Calu3 (cell line): ENCODE measurements around the gene CRY2. TPM values are rescaled to one million over a fixed set of nuclear protein-coding genes. Genes with fewer than 3 reads are reported as not detected.
"Not testable (repeated sequence)": the region's sequence is repeated elsewhere in the genome, so short reads cannot be mapped to it uniquely, and the experiment has no call there.

Experiments
- BruUV-seq: library from RNA; stranded (reverse); fragments of 400-500 nt; replicated peaks from 2 replicates; lab custom pipeline; 2021; lab: Mats Ljungman, UMichigan
- CTCF ChIA-PET: fragments of 300-600 bp; sonication (Branson Sonifier 250); formaldehyde crosslinking; loops from one replicate; lab custom pipeline; 2022; ENCODE audit warnings: antibody characterized with exemption; lab: Charles Lee
- DNase-seq: peaks from one replicate; pipeline ENCODE4 v3.0.0; 2022
- H3K27ac Mint-ChIP-seq: one replicate; pipeline ENCODE4 v1.8.0; 2022; ENCODE audit warnings: mixed read lengths; ENCODE audit not compliant: unreplicated experiment
- H3K27me3 Mint-ChIP-seq: one replicate; pipeline ENCODE4 v1.8.0; 2022; ENCODE audit warnings: mixed read lengths; ENCODE audit not compliant: unreplicated experiment
- H3K36me3 Mint-ChIP-seq: one replicate; pipeline ENCODE4 v1.8.0; 2022; ENCODE audit warnings: mild to moderate bottlenecking, moderate library complexity, mixed read lengths; ENCODE audit not compliant: insufficient read depth, unreplicated experiment
- H3K4me1 Mint-ChIP-seq: one replicate; pipeline ENCODE4 v1.8.0; 2022; ENCODE audit warnings: mild to moderate bottlenecking, low read depth, mixed read lengths; ENCODE audit not compliant: unreplicated experiment
- H3K4me3 Mint-ChIP-seq: one replicate; pipeline ENCODE4 v1.8.0; 2022; ENCODE audit warnings: mild to moderate bottlenecking, low read depth, moderate library complexity, mixed read lengths; ENCODE audit not compliant: unreplicated experiment
- H3K9me3 Mint-ChIP-seq: one replicate; pipeline ENCODE4 v1.8.0; 2022; ENCODE audit warnings: low read depth, mixed read lengths; ENCODE audit not compliant: unreplicated experiment
- intact Hi-C: fragments of 100-400 bp; cut with micrococcal nuclease; formaldehyde crosslinking; loops from one replicate; pipeline ENCODE4 v1.10.0; 2022; ENCODE audit not compliant: unreplicated experiment
- total RNA-seq: library from RNA; stranded (reverse); gene quantifications from 2 replicates; pipeline ENCODE4 v1.2.3, GENCODE V29; 2022
- TF ChIP-seq, protein P1 (sequence below): fragments of 200-600 bp; IDR thresholded peaks from one replicate; pipeline ENCODE4 v1.8.0; 2022; ENCODE audit warnings: antibody characterized with exemption; ENCODE audit not compliant: unreplicated experiment

The CRY2 gene
- total RNA-seq, 1 experiment from 2014 or later: 14.9 TPM

DNA sequence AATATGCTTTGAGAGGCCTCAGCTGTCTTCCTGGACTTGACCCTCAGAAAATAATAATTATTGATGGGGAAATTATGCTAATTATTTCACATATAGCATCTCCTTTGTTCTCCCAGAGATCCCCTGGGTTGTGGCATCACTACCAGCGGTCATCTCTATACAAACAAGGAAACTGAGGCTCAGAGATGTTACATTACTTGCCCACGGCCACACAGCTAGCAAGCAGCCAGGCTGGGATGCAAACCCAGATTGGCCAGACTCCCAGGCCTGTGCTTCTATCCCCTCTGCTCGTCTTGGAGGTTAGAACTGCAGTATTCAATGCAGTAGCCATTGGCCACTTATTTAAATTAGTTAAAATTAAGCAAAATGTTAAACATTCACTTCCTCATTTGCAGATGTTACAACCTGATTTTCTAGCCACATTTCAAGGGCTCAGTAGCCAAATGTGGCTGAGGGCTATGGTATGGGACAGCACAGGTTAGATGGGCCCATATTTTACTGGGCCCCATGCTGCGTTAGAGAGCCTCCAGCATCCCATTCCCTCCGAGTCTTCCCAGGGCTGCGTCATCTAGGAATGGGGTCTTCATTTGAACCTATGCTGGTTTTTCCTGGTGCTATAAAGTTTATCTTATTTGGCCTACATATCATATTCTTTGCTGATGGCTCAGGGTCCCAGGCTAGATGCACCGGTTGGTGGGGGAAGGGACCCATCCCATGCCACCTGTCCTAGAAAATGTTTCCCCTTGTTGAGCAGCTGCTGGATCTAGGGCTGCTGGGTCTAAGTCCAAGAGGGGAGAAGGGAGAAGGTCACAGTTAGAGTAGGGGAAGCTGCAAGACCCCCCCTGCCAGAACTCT, 40.1 kb upstream of the CRY2 start:
- intact Hi-C loops: loop anchor here (5.0 kb wide), 1 partner anchor 40 kb away; the partner anchor contains the start of gene CRY2
- no peaks in the 10 kb centered on the region for H3K27me3 Mint-ChIP-seq
- TF ChIP-seq, protein P1, sequence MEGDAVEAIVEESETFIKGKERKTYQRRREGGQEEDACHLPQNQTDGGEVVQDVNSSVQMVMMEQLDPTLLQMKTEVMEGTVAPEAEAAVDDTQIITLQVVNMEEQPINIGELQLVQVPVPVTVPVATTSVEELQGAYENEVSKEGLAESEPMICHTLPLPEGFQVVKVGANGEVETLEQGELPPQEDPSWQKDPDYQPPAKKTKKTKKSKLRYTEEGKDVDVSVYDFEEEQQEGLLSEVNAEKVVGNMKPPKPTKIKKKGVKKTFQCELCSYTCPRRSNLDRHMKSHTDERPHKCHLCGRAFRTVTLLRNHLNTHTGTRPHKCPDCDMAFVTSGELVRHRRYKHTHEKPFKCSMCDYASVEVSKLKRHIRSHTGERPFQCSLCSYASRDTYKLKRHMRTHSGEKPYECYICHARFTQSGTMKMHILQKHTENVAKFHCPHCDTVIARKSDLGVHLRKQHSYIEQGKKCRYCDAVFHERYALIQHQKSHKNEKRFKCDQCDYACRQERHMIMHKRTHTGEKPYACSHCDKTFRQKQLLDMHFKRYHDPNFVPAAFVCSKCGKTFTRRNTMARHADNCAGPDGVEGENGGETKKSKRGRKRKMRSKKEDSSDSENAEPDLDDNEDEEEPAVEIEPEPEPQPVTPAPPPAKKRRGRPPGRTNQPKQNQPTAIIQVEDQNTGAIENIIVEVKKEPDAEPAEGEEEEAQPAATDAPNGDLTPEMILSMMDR: no peak
- no peak overlapping the region for H3K27ac Mint-ChIP-seq
- no peak overlapping the region for H3K4me3 Mint-ChIP-seq
- peaks cover 16% of the 10 kb centered on the region for H3K4me1 Mint-ChIP-seq
- DNase-seq: no peak
- no peaks in the 10 kb centered on the region for H3K9me3 Mint-ChIP-seq
- CTCF ChIA-PET: no interaction called here
- BruUV-seq: no TSS peak
- H3K36me3 Mint-ChIP-seq: peaks cover 44% of the 10 kb centered on the region

DNA sequence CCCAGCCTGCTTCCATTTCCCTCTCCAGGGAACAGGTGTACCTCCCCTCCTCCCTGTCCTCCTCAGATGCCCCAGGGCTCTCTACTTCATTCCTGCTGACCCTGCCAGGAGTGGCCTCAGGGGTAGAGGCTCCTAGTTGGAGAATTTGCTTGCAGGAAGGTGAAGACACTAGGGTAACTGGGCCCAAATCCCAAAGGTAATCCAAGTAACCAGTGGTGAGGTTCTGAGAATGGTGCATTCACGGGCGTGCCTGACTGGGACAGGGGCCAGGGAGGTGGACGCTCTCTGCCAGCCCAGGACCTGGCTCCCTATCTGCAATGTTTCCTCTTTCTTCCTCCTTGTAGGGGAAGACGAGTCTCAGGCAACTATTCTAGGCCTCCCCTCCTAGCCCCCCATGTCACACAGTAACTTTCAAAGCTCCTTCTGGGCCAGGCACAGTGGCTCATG, 39.5 kb upstream of the CRY2 start:
- Mint-ChIP-seq H3K36me3 (peaks cover 45% of the 10 kb centered on the region), H3K27me3 (no peaks in the 10 kb centered on the region), H3K4me1 (peaks cover 16% of the 10 kb centered on the region), H3K27ac (no peak overlapping the region), H3K9me3 (no peaks in the 10 kb centered on the region), H3K4me3 (no peak overlapping the region)
- no TSS peak for BruUV-seq
- intact Hi-C loops: loop anchor here (5.0 kb wide), 1 partner anchor 39 kb away; the partner anchor contains the start of gene CRY2
- TF ChIP-seq, protein P1: no peak
- no peak for DNase-seq
- CTCF ChIA-PET: no interaction called here

DNA sequence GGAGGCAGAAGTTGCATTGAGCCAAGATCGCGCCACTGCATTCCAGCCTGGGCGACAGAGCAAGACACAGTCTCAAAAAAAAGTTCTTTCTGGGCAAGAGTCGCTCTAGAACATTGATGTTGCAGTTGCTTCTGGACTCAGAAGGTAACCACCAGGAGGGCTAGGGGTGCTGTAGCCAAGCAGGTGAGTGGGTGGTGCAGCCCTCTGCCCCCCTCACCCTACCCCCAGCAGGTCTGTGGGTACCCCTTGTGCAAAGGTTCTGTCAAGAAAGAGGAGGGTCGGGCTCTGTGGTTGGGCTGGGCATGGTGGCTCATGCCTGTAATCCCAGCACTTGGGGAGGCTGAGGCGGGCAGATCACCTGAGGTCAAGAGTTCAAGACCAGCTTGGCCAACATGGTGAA, 38.8 kb upstream of the CRY2 start:
- H3K27me3 Mint-ChIP-seq, H3K9me3 Mint-ChIP-seq, DNase-seq, H3K27ac Mint-ChIP-seq, H3K4me3 Mint-ChIP-seq, CTCF ChIA-PET, BruUV-seq: not testable (repeated sequence)
- H3K4me1 Mint-ChIP-seq: peaks cover 16% of the 10 kb centered on the region
- intact Hi-C loops: loop anchor here (5.0 kb wide), 1 partner anchor 39 kb away; the partner anchor contains the start of gene CRY2
- peaks cover 48% of the 10 kb centered on the region for H3K36me3 Mint-ChIP-seq

DNA sequence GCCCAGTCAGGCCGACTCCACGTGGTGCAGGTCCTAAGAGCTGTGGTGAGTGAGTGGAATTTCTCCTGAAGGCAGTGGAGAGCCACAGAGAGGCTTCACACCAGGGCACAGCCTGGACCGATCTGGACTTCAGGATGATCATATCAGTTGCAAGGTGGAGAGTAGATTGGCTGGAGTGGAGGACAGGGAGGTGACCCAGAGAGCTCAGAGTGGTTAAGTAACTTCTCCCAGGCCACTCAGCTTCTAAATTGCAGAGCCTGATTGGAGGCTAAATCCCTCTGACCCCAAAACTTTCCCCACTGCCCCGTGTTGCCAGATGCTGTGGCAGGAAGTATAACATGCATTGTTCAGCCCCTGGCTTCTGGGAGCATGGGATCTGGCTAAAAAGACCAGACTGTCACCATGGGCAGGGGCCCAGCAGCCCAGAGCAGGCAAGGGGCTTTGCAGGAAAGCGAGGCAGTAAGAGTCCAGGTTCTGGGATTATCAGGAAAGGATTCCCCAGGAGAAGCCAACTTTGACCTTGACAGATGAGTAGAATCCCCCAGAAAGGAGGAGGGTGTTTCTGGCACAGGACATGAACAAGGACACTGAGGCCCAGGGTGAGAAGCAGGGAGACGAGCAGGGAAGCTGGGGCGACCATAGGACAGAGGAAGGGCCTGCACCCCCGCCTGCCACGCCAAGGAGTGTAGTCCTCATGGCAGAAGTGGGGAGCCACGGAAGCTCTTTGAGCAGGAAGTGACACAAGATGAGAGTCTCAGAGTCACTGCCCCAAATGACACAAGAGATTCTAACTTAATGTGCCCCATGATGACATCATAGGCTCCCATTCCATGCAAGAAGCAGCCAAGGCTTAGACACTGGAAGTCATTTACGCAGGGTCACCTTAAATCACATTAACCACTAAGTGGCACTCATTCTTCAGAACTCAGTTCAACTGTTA, 37.5 kb upstream of the CRY2 start:
- CTCF ChIA-PET: no interaction called here
- intact Hi-C loops: loop anchor here (5.0 kb wide), 1 partner anchor 38 kb away; the partner anchor contains the start of gene CRY2
- TF ChIP-seq, protein P1: no peak

More for the DNA sequence above, 37.5 kb upstream of the CRY2 start:
- no peaks in the 10 kb centered on the region for H3K27me3 Mint-ChIP-seq
- DNase-seq: no peak
- BruUV-seq: no TSS peak
- H3K36me3 Mint-ChIP-seq: peaks cover 42% of the 10 kb centered on the region
- peaks cover 16% of the 10 kb centered on the region for H3K4me1 Mint-ChIP-seq
- no peak overlapping the region for H3K27ac Mint-ChIP-seq
- H3K4me3 Mint-ChIP-seq: no peak overlapping the region
- no peaks in the 10 kb centered on the region for H3K9me3 Mint-ChIP-seq
